Heart right ventricle (tissue), 16 donors: ENCODE results near the gene AKR1C1. TPM values are rescaled to one million over a fixed set of nuclear protein-coding genes. Genes with fewer than 3 reads are reported as not detected.
"Not testable (repeated sequence)": the region's sequence is repeated elsewhere in the genome, so short reads cannot be mapped to it uniquely, and the experiment has no call there.

Experiments used
- ATAC-seq, 8 donors: fragments of 200-7000 bp; cut with Tn5 transposase; one replicate each; pipeline ENCODE4 v1.9.1; 2020; ENCODE audit warnings: mild to moderate bottlenecking in 8 of 8, moderate library complexity in 8 of 8, moderate number of reproducible peaks in 1 of 8
- DNase-seq, 2 donors: peaks; one replicate each; pipeline ENCODE4 v3.0.0-alpha.2; 2020
- H3K27ac ChIP-seq, 10 donors: fragments of 200-600 bp; sonication (generic) in 2 of 10; one replicate each; pipeline versions ENCODE4 v1.5.0 to v1.8.0; 2020 to 2022; ENCODE audit warnings: mild to moderate bottlenecking in 3 of 10
- H3K27me3 ChIP-seq, 7 donors: fragments of 200-600 bp; one replicate each; pipeline ENCODE4 v1.8.0; 2021 to 2022; ENCODE audit warnings: mild to moderate bottlenecking in 2 of 7
- H3K36me3 ChIP-seq, 9 donors: fragments of 200-600 bp; sonication (generic) in 1 of 9; one replicate each; pipeline versions ENCODE4 v1.5.0 to v1.8.0; 2020 to 2022; ENCODE audit warnings: mild to moderate bottlenecking in 2 of 9
- H3K4me1 ChIP-seq, 9 donors: fragments of 200-600 bp; sonication (generic) in 1 of 9; one replicate each; pipeline versions ENCODE4 v1.5.0 to v1.8.0; 2020 to 2022; ENCODE audit warnings: mild to moderate bottlenecking in 4 of 9
- H3K4me3 ChIP-seq, 10 donors: fragments of 200-600 bp; sonication (generic) in 2 of 10; one replicate each; pipeline versions ENCODE4 v1.5.0 to v1.8.0; 2020 to 2022; ENCODE audit warnings: mild to moderate bottlenecking in 7 of 10, moderate library complexity in 2 of 10
- H3K9me3 ChIP-seq, 11 donors: fragments of 200-600 bp in 10 of 11; sonication (generic) in 2 of 11; one replicate each; pipeline versions ENCODE4 v1.5.0 to v1.8.0; 2013 to 2022; ENCODE audit warnings: mild to moderate bottlenecking in 2 of 11, control low read depth in 1 of 11, moderate library complexity in 1 of 11
- CTCF ChIP-seq, 9 donors: fragments of 200-600 bp; sonication (generic) in 2 of 9; IDR thresholded peaks; one replicate each; pipeline versions ENCODE4 v1.5.0 to v1.8.0; 2021 to 2022; ENCODE audit warnings: antibody characterized with exemption in 9 of 9, mild to moderate bottlenecking in 5 of 9, moderate library complexity in 1 of 9
- WGBS, 2 donors: extraction: QIAGEN DNeasy Blood & Tissue Kit; methylation state at CpG; one replicate each; pipeline ENCODE4 v1.1.7; 2013; ENCODE audit warnings: inconsistent platforms in 1 of 2; 5-methylcytosine and 5-hydroxymethylcytosine counted together
- intact Hi-C, 10 donors: fragments of 100-400 bp; cut with DNase I; formaldehyde crosslinking; loops; one replicate each; pipeline versions ENCODE4 v1.11.1 to v1.14.2; 2022
- polyA plus RNA-seq, 2 donors: library from polyadenylated mRNA; stranded (reverse); fragments of 200-250 nt; gene quantifications; one replicate each; pipeline ENCODE4 v1.2.3, GENCODE V29; 2013
- total RNA-seq, 10 donors: library from RNA; stranded (reverse); fragmentation: NEBNext Ultra II Directional in 3 of 10; extraction: Animal tissue kit (Norgen Biotek cat#: 25700) in 3 of 10; gene quantifications; one replicate each; pipeline versions ENCODE4 v1.2.1 to v1.2.4, GENCODE V29; 2021 to 2023
- donor health status: Arrhythmogenic right ventricular cardiomyopathy.
- donor health status: ischemic (EF 13 %, LVEDD 7.1; RV severe dilation, severe dysfunction).
- donor health status: healthy with polysubstance abuse.
- donor health status: DM: no; HTN: yes; CAD: no.
- donor health status: DM: no; HTN: no; CAD: no.
- donor health status: ischemic (EF 25% LVEDD 6.9; RV normal size, moderate dysfunction).
- donor health status: ischemic (EF 25% LVEDD 5.7; RV mildly dilated, moderate dysfunction).
- donor health status: healthy.
- donor health status: DM: yes; HTN: yes; CAD: no.
- donor health status: Ischemic cardiomyopathy.
- donor health status: ischemic (EF 35%, LVEDD 5.7; RV mildly dilated, moderate dysfunction).
- donor health status: nonischemic (EF 11% LVEDD 7.7; RV severe dilation, severe dysfunction).
- donor health status: DM: yes; HTN: yes; CAD: no.
- donor health status: PGD.
- donor health status: ischemic (EF 29% LVEDD 5.4; RV normal size, mild dysfunction).
- donor health status: nonischemic (EF 23%, LVEDD 6.1; RV moderate dilation, normal function).

Gene AKR1C1
- total and polyA plus RNA-seq, 12 donors, result 6.6 to 131 (median 15.5) TPM

GRCh38 chr10:4984971-4985594, 21.9 kb downstream of the AKR1C1 start:
- ATAC-seq, result peak; percentile 23 to 77 (median 36)
- Histone ChIP-seq H3K36me3 (peaks cover 0 to 4% (median 0%) of the 10 kb centered on the region in 9 donors), H3K27ac (peak overlapping the region in 2 of 10 donors; percentile 1 to 65), H3K9me3 (no peaks in the 10 kb centered on the region), H3K27me3 (no peaks in the 10 kb centered on the region), H3K4me1 (peaks cover 4 to 27% (median 11%) of the 10 kb centered on the region in 9 donors), H3K4me3 (no peak overlapping the region)
- TF ChIP-seq CTCF (IDR thresholded peaks at IDR 0.05), result no peak
- DNase-seq, result no peak
- intact Hi-C loops, result loop anchor here in 7 of 10 donors (2.0 to 10.0 kb wide), 6 partner anchors 110 to 300 kb away; partner anchors contain the start of gene AKR1C3 (in 1 of the 7)
- 44 to 58% methylated on average over 7 of the region's 7 CpGs for WGBS, 2 donors

- H3K27ac ChIP-seq, H3K4me3 ChIP-seq, H3K9me3 ChIP-seq, DNase-seq, H3K27me3 ChIP-seq, ATAC-seq: not testable (repeated sequence)
- Histone ChIP-seq H3K4me1 (peaks cover 0 to 14% (median 0%) of the 10 kb centered on the region in 9 donors), H3K36me3 (peaks cover 0 to 10% (median 0%) of the 10 kb centered on the region in 9 donors)
- WGBS, 2 donors, result 93 to 96% methylated on average over 6 of the region's 6 CpGs
- intact Hi-C loops, result loop anchor here in 3 of 10 donors (10.0 kb wide), 4 partner anchors 107 to 297 kb away; partner anchors contain the start of gene AKR1C3 (in 1 of the 3)
Observed at GRCh38 chr10:4988000-4988641, 24.9 kb downstream of the AKR1C1 start.

DNA sequence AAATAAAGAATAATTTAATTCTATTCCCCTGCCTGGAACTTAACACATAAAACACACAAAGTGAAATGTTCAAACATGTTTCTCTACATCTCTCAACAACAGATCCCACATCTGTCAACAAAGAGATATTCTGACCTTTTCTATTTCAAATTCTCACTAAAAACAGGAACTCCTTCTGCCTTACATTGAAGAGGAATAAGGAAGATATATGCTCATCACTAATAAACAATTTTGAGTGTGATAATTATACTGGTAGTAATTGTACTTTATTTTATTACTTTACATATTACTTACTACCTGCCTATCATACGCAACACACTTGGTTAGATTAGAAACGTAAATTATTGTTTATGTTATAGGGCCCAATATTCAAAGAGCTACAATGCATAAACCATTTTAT, 27.0 kb downstream of the AKR1C1 start:
- H3K27ac ChIP-seq, result no peak overlapping the region
- intact Hi-C loops, result no loop called here
- no peaks in the 10 kb centered on the region for H3K9me3 ChIP-seq
- H3K27me3 ChIP-seq, result no peaks in the 10 kb centered on the region
- H3K36me3 ChIP-seq, result peaks cover 0 to 12% (median 0%) of the 10 kb centered on the region in 9 donors
- 98 to 100% methylated on average over 2 of the region's 2 CpGs for WGBS, 2 donors
- ATAC-seq, result no peak
- DNase-seq, result no peak
- peaks cover 0 to 8% (median 0%) of the 10 kb centered on the region in 9 donors for H3K4me1 ChIP-seq
- no peak overlapping the region for H3K4me3 ChIP-seq
- TF ChIP-seq CTCF (IDR thresholded peaks at IDR 0.05), result no peak

DNA sequence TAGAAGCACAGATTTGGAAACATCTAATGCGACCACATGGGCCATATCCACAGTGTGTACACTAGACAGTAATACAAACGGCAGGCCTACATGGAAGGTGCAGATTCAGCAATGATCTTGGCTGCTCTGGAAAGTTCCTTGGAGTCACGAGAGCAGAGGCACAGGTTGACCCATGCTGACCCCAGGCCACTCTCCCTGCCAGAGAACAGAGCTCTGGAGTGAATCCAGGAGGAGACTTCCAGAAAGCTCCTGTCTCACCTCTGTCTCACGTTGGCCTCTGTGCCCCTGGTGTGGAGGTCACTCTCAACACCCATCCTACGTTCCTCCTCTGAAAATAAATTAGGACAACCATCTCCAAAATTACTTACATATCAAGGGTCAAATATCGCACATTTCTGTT, 28.2 kb downstream of the AKR1C1 start:
- peaks cover 0 to 12% (median 0%) of the 10 kb centered on the region in 9 donors for H3K36me3 ChIP-seq
- ATAC-seq, DNase-seq, H3K27ac ChIP-seq, H3K4me3 ChIP-seq, H3K27me3 ChIP-seq, H3K9me3 ChIP-seq, H3K4me1 ChIP-seq, intact Hi-C loops: not testable (repeated sequence)
- 90% methylated on average over 3 of the region's 6 CpGs for WGBS, 2 donors

DNA sequence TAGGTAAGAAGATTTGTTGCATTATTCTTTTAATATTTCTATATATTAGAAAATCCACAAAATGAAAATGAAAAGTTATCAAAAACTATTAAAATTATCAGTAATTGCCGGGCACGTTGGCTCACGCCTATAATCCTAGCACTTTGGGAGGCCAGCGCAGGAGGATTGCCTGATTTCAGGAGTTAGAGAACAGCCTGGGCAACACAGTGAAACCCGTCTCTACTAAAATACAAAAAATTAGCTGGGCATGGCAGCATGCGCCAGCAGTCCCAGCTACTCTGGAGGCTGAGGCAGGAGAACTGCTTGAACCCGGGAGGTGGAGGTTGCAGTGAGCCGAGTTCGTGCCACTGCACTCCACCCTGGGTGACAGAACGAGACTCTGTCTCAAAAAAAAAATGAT, 29.3 kb downstream of the AKR1C1 start:
- H3K36me3 ChIP-seq, result peaks cover 0 to 12% (median 0%) of the 10 kb centered on the region in 9 donors
- H3K4me1 ChIP-seq, intact Hi-C loops, H3K4me3 ChIP-seq, H3K27me3 ChIP-seq, ATAC-seq, H3K9me3 ChIP-seq, DNase-seq, H3K27ac ChIP-seq: not testable (repeated sequence)
- 93% methylated on average over 10 of the region's 10 CpGs for WGBS, 2 donors

- H3K9me3 ChIP-seq, H3K4me1 ChIP-seq, H3K27ac ChIP-seq, ATAC-seq, H3K4me3 ChIP-seq, DNase-seq, H3K27me3 ChIP-seq, intact Hi-C loops: not testable (repeated sequence)
- peaks cover 0 to 17% (median 0%) of the 10 kb centered on the region in 9 donors for H3K36me3 ChIP-seq
Observed at GRCh38 chr10:4994260-4994659, 31.0 kb downstream of the AKR1C1 start.
